GM18526 (cell line): Measurements from ENCODE around the gene TCEA3.

ENCODE experiments used
- POLR2A ChIP-seq: IDR thresholded peaks from 3 replicates; pipeline ENCODE4 v1.6.1; 2011; ENCODE audit not compliant: insufficient read length; ENCODE audit errors: extremely low read depth

TCEA3 gene

DNA sequence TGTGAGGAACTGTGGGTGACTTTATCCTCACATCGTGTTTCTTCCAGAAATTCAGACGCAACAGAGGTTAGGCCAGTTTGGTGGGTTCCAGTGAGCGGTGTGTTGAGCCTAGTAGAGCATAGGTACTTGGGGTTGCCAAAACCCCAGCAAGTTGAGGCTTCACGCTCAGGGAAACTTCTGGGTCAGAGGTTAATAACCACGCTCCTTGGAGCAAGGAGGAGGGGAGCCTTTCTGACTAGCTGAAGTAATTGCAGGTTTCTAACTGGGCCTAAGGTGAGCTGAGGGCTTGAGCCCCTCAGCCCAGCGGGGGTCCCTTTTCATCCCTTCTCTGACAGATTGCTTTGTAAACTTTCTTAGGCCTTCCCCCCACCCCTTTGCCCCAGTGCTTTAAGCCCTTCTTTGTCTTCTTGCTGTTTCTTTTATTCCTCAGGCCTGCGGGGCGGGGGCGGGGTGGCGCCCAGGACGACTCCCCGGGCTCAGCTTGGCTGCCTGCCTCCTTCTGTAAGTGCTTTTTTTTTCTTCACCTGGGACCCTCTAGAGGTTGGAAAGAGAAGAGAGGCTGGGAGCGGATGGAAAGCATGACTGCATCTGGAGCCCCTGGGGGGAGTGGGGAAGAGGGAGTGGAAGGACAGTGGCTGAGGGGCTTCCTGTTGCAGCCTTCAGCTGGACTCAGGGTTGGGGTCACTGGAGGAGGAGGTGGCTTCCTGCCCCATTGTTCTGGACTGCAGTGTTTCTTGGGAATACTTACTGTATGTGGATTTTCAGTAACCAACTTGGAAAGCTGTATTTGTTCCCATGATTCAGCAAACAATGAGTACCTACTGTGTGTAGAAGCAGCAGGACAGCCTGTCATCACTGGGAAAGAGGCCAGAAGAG lies 53.6 kb downstream of the TCEA3 start:
- TF ChIP-seq POLR2A = no peak

DNA sequence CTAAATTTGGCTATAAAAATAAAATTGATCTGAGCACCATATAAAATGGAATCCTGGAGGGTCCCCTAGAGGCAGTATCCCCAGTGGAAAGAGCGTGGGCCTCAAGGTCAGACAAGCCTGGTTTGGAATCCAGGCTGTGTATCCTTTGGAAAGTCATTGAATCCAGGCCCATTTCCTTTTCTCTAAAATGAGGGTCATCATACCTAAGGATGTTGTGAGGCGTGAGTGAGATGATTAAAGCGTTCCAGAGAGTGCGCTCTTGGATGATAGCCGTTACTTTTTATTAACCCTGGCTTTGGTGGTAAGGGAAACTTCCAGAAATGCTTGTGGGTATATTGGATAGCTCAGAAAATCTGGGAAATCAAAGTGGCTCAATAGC lies 54.2 kb downstream of the TCEA3 start:
- TF ChIP-seq POLR2A = no peak

DNA sequence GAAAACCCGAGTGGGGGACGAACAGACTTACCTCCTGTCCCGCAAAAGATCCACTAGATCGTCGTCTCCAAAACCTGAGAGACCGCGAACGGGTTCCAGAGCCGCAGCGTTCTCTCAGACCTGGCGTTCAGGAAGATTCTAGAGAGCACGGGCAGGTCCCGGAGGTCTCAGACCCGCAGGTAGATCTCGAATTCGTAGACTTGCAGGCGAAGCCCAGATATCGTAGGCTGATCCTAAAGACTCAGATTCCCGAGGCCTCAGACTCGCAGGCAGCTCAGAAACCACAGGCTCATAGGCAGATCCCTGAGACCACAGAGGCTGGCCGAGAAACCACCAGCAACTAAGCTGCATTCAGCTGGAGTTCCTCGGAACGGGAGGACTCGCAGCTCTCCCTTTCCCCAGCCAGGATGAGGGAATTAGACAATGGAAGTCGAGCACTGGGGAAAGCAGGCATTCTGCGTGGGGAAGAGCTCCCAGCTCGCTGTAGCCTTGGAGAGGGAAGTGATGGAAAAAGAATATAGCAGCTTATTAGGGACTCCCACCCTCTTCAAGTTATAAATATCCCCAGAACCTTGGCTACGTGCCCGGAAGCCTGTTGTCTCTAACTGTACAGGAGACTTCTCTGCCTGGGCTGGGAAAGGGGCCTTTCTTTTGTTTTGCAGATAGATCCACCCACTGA lies 55.1 kb downstream of the TCEA3 start, which contains the start of gene ZNF436:
TSS of gene ZNF436 (minus strand) at position 502 of the 679 bp plus-strand sequence. CDS start 1,831 bp downstream, outside the sequence.
- no peak for TF ChIP-seq POLR2A

DNA sequence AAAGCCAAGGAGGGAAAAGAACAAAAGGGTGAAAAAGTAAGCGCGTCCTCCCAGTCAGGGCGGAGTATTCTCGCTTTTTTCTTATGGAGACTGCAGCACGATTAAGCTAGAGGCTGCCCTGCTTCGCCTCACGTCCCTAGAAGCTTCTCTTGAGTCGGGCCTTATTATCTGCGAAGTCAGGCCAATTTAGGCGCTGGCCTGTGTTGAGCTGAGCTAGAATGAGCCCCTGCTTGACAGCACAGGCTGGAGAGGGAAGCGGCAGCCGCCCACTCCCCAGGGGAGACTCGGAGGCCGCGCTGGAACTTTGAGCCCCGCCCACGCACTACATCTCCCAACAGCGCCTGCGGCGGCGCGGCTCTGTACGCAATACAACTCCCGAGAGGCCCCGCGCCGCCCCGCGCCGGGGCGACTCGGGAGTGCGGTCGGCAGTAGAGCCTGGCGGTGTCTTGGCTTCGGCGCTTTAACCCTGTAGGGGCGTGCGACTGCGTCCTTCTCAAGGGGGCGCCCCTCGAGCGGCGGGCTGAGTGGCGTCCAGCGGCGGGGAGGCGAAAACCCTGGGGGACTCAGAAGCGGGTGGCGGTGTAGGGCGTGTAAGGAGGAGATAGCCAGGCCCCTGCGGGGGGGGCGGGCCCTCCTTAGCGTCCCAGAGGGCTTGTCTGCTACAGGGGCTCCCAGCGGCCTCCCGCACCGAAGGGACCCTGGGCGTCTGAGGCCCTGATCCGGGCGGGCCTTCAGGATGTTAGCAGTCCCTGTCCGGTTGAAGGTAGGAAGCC lies 55.8 kb downstream of the TCEA3 start:
- peak; percentile 80 for TF ChIP-seq POLR2A

DNA sequence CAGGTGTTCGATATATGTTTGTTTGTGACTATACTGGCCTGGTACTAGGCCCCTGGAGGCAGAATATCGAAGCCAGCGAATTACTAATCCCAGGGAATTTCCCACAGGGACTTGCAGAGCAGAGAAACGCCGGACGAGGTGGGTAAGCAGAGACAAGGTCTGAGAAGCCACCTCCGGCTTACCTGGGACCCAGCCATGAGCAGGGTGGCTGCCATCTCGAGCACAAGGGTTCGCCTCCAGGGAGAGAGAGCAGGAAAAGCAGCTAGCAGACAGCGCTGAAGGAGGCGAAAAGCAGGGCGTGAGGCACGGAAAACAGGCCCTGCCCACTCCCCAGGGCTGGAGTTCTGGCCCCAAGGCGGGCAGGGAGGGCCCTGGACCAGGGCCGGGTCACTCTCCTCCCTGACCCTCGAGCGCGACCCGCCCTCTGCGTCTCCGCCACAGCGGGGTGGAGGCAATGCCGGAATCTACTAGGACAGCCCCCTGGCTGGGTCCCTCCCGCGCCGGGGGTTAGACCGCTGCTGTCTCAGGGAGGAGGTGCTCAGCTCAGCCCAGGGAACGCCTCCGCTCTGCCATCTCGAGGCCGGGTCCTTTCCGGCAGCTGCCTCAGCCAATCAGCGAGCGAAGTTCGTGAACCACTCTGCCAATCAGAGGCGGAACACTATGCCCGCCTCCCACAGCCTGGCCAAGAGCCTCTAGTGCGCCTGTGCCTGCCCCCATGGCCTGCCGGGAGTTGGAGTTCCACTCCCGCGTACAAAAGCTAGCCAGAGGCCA lies 56.6 kb downstream of the TCEA3 start:
- peak; percentile 75 for TF ChIP-seq POLR2A

- no peak for TF ChIP-seq POLR2A
Measured at GRCh38 chr1:23367451-23367790, 57.1 kb downstream of the TCEA3 start.

DNA sequence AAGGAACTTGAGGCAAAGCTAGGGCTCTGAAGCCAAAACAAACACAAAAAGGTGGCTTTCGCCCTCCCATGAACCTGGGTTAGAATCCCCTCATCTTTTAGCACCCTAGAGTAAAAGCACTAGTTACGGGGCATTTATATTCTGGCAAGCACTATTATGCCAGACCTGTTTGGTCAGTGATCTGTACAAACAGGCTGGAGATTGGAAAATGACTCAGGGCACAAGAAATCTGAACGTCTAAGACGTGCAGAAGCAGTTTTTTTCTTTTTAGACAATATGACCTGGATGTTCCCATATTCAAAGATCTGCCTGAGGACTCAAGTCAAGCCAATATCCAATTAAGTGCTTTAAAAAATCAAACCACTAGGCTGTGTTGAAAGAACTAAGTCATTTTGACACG lies 58.0 kb downstream of the TCEA3 start:
- no peak for TF ChIP-seq POLR2A

DNA sequence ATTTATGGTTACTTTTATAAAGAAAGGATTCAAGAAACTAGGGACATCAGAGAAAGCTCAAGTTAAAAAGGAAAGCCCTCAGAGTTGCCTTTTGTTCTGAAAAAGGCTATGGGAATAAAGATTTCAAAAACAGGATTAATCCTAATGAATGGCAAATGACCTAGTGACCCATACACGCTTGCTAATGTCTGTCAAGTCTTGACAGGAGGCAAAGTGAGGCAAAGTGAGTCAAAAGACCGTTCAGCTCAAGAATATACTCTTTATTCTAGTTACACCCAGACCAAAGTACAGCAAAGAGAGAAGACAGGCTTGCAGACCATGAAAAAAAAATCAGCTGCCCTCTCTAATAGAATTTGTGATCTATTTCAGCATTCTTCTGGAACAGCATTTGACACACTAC lies 58.4 kb downstream of the TCEA3 start:
- TF ChIP-seq POLR2A = no peak

DNA sequence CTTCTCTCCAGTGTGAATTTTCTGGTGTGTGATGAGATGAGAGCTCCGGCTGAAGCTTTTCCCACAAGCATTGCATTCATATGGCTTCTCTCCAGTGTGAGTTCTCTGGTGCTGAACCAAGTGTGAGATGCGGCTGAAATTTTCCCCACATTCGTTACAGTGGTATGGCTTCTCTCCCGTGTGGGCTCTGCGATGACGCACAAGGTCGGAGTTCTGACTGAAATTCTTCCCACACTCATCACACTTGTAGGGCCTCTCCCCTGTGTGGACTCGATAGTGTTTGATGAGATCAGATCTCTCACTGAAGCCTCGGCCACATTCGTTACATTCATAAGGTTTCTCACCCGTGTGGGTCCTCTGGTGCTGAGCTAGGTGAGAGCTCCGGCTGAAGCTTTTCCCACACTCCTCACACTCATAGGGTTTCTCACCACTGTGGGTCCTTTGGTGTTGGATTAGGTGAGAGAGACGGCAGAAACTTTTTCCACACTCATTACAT lies 62.3 kb downstream of the TCEA3 start:
- TF ChIP-seq POLR2A = no peak

DNA sequence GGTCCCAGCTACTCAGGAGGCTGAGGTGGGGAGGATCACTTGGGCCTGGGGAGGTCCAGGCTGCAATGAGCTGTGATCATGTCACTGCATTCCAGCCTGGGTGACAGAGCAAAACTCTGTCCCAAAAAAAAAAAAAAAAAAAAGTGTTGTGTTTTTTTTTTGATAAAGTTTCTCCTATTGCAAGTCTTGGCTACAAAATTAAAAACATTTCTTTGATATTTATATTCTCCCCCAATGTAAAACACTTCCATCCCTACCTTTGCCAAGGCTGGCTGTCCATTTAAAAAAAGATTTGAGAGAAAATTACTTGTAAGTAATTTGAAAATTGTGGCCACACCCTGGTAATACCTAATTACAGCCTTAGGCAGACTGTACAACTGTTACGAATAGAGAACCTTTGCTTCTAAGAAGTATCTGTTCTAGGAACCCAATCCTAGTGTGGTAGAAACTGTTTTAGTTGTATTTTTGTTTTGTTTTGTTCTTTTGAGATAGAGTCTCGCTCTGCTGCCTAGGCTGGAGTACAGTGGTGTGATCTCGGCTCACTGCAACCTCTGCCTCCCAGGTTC lies 66.2 kb downstream of the TCEA3 start:
- TF ChIP-seq POLR2A = no peak

DNA sequence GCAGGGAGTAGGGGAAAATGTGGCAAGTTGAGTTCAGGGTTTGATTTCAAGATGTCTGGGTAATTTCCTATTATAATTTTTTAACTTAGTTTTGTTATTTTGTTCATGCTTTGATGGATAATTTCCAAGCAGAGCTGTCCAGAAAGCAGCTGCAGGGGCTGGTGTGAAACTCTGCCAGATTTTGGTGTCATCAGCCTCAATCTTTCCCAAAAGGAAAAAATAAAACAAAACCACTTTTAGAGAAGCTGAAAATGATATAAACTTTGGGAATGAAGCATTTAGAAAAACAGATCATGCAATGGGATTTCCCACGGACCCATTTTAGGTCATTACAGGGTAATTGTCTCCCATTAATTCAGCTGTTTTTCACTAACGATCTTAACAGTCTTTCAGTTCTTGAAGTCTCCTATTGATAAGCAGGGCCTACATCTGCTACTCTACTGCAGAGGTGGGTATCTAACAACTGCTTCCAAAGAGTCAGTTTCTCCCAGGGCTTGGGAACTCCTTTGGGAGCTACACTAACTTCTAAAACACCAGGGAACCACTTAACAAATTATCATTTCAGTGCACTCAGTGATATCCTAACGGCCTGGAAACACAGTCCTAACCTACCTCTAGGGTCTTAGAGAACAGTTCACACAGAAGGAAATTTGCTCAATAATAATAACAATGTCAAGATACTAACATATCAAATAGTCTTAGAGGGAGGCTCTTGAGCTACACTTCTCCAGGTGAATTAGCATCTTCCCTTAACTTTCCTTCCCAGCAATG lies 67.2 kb downstream of the TCEA3 start:
- no peak for TF ChIP-seq POLR2A

GRCh38 chr1:23356471-23357137 lies 67.9 kb downstream of the TCEA3 start:
- TF ChIP-seq POLR2A = no peak

- no peak for TF ChIP-seq POLR2A
Measured at GRCh38 chr1:23354245-23354644, 70.3 kb downstream of the TCEA3 start.
